HCT116 (cell line): ENCODE data around the gene CTRB2. TPM values are rescaled to one million over a fixed set of nuclear protein-coding genes. Genes with fewer than 3 reads are reported as not detected.
A peak's percentile ranks its signal among the peaks of the same experiment; 100 is the strongest.

Experiments
- ATAC-seq: fragments of 200-7000 bp; cut with Tn5 transposase; 2 replicates; pipeline ENCODE4 v1.9.1; 2020; ENCODE audit warnings: mild to moderate bottlenecking, moderate library complexity
- BruUV-seq: library from RNA; stranded (reverse); fragments of 400-500 nt; replicated peaks from 2 replicates; lab custom pipeline; 2021; lab: Mats Ljungman, UMichigan
- CTCF ChIA-PET: fragments of 300-600 bp; sonication (Branson Sonifier 250); formaldehyde crosslinking; loops from one replicate; lab custom pipeline; 2021; ENCODE audit warnings: antibody characterized with exemption; lab: Charles Lee
- POLR2A ChIA-PET: fragments of 300-600, 350-600 bp; sonication (Branson Sonifier 250); formaldehyde crosslinking; loops from one replicate; lab custom pipeline; 2021; ENCODE audit warnings: antibody characterized with exemption; lab: Charles Lee
- RAD21 ChIA-PET, 2 experiments: fragments of 300-600 bp; sonication (Branson Sonifier 250); formaldehyde crosslinking; loops; one replicate each; lab custom pipeline; 2023; ENCODE audit warnings: low total read pairs in 2 of 2; ENCODE audit not compliant: uncharacterized antibody in 2 of 2, unreplicated experiment in 2 of 2, low non-redundant PET in 1 of 2; lab: Charles Lee
- DNase-seq: peaks from one replicate; pipeline ENCODE4 v3.0.0-alpha.2; 2010; ENCODE audit warnings: low read depth, low spot score
- H2AFZ ChIP-seq: fragments of 200-600 bp; shearing (Covaris generic), sonication (generic); 2 replicates; pipeline ENCODE4 v1.6.1; 2017; ENCODE audit warnings: low read depth, mixed run types, mixed read lengths, antibody characterized with exemption, low read length; ENCODE audit not compliant: poor library complexity, severe bottlenecking
- H3K27ac ChIP-seq: 2 replicates; pipeline ENCODE4 v1.5.1; 2012; ENCODE audit warnings: low read depth, low read length
- H3K27me3 ChIP-seq: fragments of 200-600 bp; sonication (generic); 2 replicates; pipeline ENCODE4 v1.6.1; 2016; ENCODE audit warnings: mixed run types, low read length, mixed read lengths; ENCODE audit not compliant: insufficient read depth
- H3K36me3 ChIP-seq, 2 experiments: fragments of 200-500 bp in 1 of 2; fragments of 200-600 bp in 1 of 2; sonication (Bioruptor generic) in 1 of 2; sonication (generic) in 1 of 2; 2 replicates each; pipeline versions ENCODE4 v1.5.1 to v1.6.1; 2014 to 2016; ENCODE audit warnings: low read length in 2 of 2, inconsistent platforms in 1 of 2, mixed read lengths in 1 of 2, mixed run types in 1 of 2; ENCODE audit not compliant: insufficient read depth in 2 of 2, control insufficient read depth in 1 of 2
- H3K4me1 ChIP-seq, 2 experiments: fragments of 200-600 bp in 1 of 2; sonication (generic) in 1 of 2; 2 replicates each; pipeline versions ENCODE4 v1.5.1 to v1.6.1; 2012 to 2017; ENCODE audit warnings: low read length in 2 of 2, inconsistent platforms in 1 of 2, mild to moderate bottlenecking in 1 of 2, mixed read lengths in 1 of 2, mixed run types in 1 of 2, moderate library complexity in 1 of 2; ENCODE audit not compliant: insufficient read depth in 2 of 2, control insufficient read depth in 1 of 2
- H3K4me2 ChIP-seq: fragments of 200-600 bp; sonication (generic); 2 replicates; pipeline ENCODE4 v1.6.1; 2017; ENCODE audit warnings: mixed run types, low read length, mixed read lengths
- H3K4me3 ChIP-seq, 2 experiments: fragments of 200-600 bp in 1 of 2; sonication (generic) in 1 of 2; replicated peaks in 1 of 2; 2 replicates each; pipeline ENCODE4 v1.5.1; 2011 to 2016; ENCODE audit warnings: low read length in 2 of 2, control low read depth in 1 of 2, low read depth in 1 of 2, mild to moderate bottlenecking in 1 of 2, mixed read lengths in 1 of 2, mixed run types in 1 of 2
- H3K79me2 ChIP-seq: fragments of 200-600 bp; sonication (generic); 2 replicates; pipeline ENCODE4 v1.6.1; 2017; ENCODE audit warnings: mild to moderate bottlenecking, mixed run types, low read length, moderate library complexity, mixed read lengths; ENCODE audit not compliant: insufficient read depth
- H3K9ac ChIP-seq: fragments of 200-600 bp; sonication (generic); 2 replicates; pipeline ENCODE4 v1.6.1; 2016; ENCODE audit warnings: low read length, mixed read lengths
- H3K9me2 ChIP-seq: fragments of 200-600 bp; sonication (generic), shearing (Covaris generic); 2 replicates; pipeline ENCODE4 v1.6.1; 2017; ENCODE audit warnings: mixed run types, mild to moderate bottlenecking, moderate library complexity; ENCODE audit not compliant: insufficient read depth
- H3K9me3 ChIP-seq, 2 experiments: fragments of 200-500 bp in 1 of 2; fragments of 200-600 bp in 1 of 2; sonication (Bioruptor generic) in 1 of 2; sonication (generic) in 1 of 2; 2 replicates each; pipeline ENCODE4 v1.6.1; 2014 to 2017; ENCODE audit warnings: low read length in 2 of 2, mixed read lengths in 2 of 2, inconsistent platforms in 1 of 2, low read depth in 1 of 2, mild to moderate bottlenecking in 1 of 2, mixed run types in 1 of 2, moderate library complexity in 1 of 2; ENCODE audit not compliant: control insufficient read depth in 1 of 2, insufficient read depth in 1 of 2
- H4K20me1 ChIP-seq: fragments of 200-600 bp; sonication (generic), shearing (Covaris generic); 2 replicates; pipeline ENCODE4 v1.6.1; 2017; ENCODE audit warnings: mixed run types, mild to moderate bottlenecking, moderate library complexity; ENCODE audit not compliant: insufficient read depth
- CEBPB ChIP-seq: IDR thresholded peaks from 2 replicates; pipeline ENCODE4 v1.6.1; 2012; ENCODE audit warnings: low read depth
- EGR1 ChIP-seq: IDR thresholded peaks from 2 replicates; pipeline ENCODE4 v1.6.1; 2012; ENCODE audit warnings: low read depth
- FOSL1 ChIP-seq: IDR thresholded peaks from 2 replicates; pipeline ENCODE4 v1.6.1; 2012; ENCODE audit warnings: low read depth
- JUND ChIP-seq: IDR thresholded peaks from 2 replicates; pipeline ENCODE4 v1.6.1; 2012
- POLR2A ChIP-seq: IDR thresholded peaks from 2 replicates; pipeline ENCODE4 v1.7.0; 2011; ENCODE audit warnings: borderline replicate concordance; ENCODE audit not compliant: insufficient read depth, insufficient read length; ENCODE audit errors: extremely low read depth
- RAD21 ChIP-seq: IDR thresholded peaks from 2 replicates; pipeline ENCODE4 v1.6.1; 2012; ENCODE audit warnings: low read depth, mild to moderate bottlenecking
- ZBTB33 ChIP-seq: IDR thresholded peaks from 2 replicates; pipeline ENCODE4 v1.6.1; 2011; ENCODE audit warnings: mild to moderate bottlenecking, low read length, moderate library complexity; ENCODE audit not compliant: insufficient replicate concordance; ENCODE audit errors: extremely low read depth
- intact Hi-C: fragments of 100-400 bp; cut with micrococcal nuclease; formaldehyde crosslinking; loops from 2 replicates; pipeline ENCODE4 v1.10.0; 2022
- total RNA-seq: library from RNA; stranded (reverse); gene quantifications from one replicate; pipeline ENCODE4 v1.2.1, GENCODE V29; 2021; ENCODE audit not compliant: unreplicated experiment

The CTRB2 gene
- total RNA-seq, 1 experiment from 2014 or later = 10.0 TPM

DNA sequence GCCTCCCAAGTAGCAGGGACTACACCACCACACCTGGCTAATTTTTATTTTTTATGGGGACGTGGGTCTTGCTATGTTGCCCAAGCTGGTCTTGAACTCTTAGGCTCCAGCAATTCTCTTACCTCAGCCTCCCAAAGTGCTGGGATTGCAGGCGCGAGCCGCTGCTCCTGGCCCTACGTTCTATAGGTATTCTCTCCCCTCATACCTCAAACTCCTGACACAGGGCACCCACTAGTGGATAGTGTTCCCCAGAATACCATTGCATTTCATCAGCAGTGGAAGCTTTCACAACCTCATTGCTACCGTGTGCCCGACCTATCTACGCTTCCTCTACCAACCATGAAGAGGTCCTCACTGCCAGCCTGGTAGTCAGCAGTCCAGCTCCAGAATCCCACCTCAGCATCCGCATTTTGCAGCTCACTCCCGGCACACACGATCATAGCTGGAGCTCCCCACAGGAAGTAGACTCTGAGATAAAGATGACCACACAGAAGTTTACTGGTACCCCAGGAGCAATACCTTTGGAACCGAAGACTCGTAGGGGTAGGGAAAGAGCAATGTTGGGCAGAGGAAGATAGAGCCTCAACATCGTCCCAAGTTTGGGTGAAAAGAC is 9.3 kb downstream of the CTRB2 start:
- no peak for DNase-seq
- no peaks in the 10 kb centered on the region; the same call in 1 of the 2 replicates for H3K27me3 ChIP-seq

More for the DNA sequence above, 9.3 kb downstream of the CTRB2 start:
- Histone ChIP-seq H3K36me3 (no peaks in the 10 kb centered on the region), H3K4me3 (no peak overlapping the region), H4K20me1 (no peaks in the 10 kb centered on the region), H3K9me2 (no peaks in the 10 kb centered on the region), H3K27ac (no peak overlapping the region), H3K9me3 (no peaks in the 10 kb centered on the region), H3K4me1 (peaks cover 0 to 4% of the 10 kb centered on the region in 2 experiments; a peak in 1 of 4 replicates), H3K79me2 (no peaks in the 10 kb centered on the region), H3K9ac (no peak overlapping the region), H2AFZ (no peak overlapping the region), H3K4me2 (no peak overlapping the region)
- ChIA-PET CTCF (interaction anchor here (1.5 kb wide), 1 partner anchor 320 kb away, joined by 6 read pairs; no protein-coding TSS in a partner anchor), RAD21 (interaction anchor here in 1 of 2 experiments (0.6 kb wide), 1 partner anchor 215 kb away, joined by 3 read pairs; no protein-coding TSS in a partner anchor), POLR2A (no interaction called here)
- BruUV-seq = no TSS peak
- no peak for ATAC-seq
- TF ChIP-seq EGR1 = no peak
- TF ChIP-seq FOSL1 = no peak
- no peak for TF ChIP-seq CEBPB
- no peak for TF ChIP-seq POLR2A
- TF ChIP-seq RAD21 = peak; percentile 35; the same call in 1 of the 2 replicates
- TF ChIP-seq ZBTB33 = no peak
- no peak for TF ChIP-seq JUND
- intact Hi-C loops = loop anchor here (5.0 kb wide), 1 partner anchor 425 kb away; the partner anchor contains the start of gene ADAT1
